Measurements from ENCODE around the gene KCNC4.

DNA sequence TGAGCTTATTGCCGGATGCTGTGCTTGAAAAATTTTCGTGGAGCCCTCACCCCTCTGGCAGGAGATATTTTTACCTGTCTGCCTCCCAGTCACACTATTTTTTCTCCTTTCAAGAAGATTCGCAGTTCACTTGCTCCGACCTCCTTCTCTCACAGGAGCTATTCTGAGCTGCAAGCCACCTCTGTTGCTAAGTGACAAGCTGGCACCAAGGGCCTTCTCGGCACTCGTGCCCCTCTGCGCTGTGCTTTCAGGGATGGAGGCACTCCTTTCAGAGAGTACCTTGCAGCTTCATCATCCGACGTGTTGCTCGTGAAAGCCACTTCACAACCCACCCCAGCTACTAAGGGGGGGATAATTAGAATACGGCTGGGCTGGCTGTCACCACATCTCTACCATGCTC lies 48.3 kb upstream of the KCNC4 start:
- TF ChIP-seq, protein P1, sequence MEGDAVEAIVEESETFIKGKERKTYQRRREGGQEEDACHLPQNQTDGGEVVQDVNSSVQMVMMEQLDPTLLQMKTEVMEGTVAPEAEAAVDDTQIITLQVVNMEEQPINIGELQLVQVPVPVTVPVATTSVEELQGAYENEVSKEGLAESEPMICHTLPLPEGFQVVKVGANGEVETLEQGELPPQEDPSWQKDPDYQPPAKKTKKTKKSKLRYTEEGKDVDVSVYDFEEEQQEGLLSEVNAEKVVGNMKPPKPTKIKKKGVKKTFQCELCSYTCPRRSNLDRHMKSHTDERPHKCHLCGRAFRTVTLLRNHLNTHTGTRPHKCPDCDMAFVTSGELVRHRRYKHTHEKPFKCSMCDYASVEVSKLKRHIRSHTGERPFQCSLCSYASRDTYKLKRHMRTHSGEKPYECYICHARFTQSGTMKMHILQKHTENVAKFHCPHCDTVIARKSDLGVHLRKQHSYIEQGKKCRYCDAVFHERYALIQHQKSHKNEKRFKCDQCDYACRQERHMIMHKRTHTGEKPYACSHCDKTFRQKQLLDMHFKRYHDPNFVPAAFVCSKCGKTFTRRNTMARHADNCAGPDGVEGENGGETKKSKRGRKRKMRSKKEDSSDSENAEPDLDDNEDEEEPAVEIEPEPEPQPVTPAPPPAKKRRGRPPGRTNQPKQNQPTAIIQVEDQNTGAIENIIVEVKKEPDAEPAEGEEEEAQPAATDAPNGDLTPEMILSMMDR (conservative IDR thresholded peaks at IDR 0.05; ENCODE audit: low read depth, low read length) = no peak
- no peak for TF ChIP-seq EZH2 (IDR thresholded peaks at IDR 0.05; ENCODE audit: borderline replicate concordance, low read depth, low read length, poor library complexity, severe bottlenecking)
